Panc1 (cell line): ENCODE measurements around the gene C16orf46. TPM values are rescaled to one million over a fixed set of nuclear protein-coding genes. Genes with fewer than 3 reads are reported as not detected.

ENCODE experiments used
- ATAC-seq: fragments of 200-7000 bp; cut with Tn5 transposase; 2 replicates; pipeline ENCODE4 v1.9.1; 2020; ENCODE audit warnings: mild to moderate bottlenecking, moderate library complexity
- BruUV-seq: library from RNA; stranded (reverse); fragments of 400-500 nt; replicated peaks from 2 replicates; lab custom pipeline; 2021; lab: Mats Ljungman, UMichigan
- CTCF ChIA-PET: fragments of 300-600 bp; sonication (Branson Sonifier 250); formaldehyde crosslinking; loops from one replicate; lab custom pipeline; 2022; ENCODE audit warnings: antibody characterized with exemption; lab: Charles Lee
- POLR2A ChIA-PET: fragments of 300-600 bp; sonication (Branson Sonifier 250); formaldehyde crosslinking; loops from one replicate; lab custom pipeline; 2022; ENCODE audit warnings: antibody characterized with exemption; lab: Charles Lee
- DNase-seq: peaks from one replicate; pipeline ENCODE4 v3.0.0-alpha.2; 2010; ENCODE audit warnings: low read depth, low spot score
- H3K27ac ChIP-seq: 2 replicates; pipeline ENCODE4 v1.5.1; 2011; ENCODE audit warnings: mild to moderate bottlenecking, low read length, inconsistent platforms
- H3K27me3 ChIP-seq: fragments of 200-500 bp; sonication (Bioruptor generic); 2 replicates; pipeline ENCODE4 v1.6.0; 2014; ENCODE audit warnings: low read length, inconsistent platforms; ENCODE audit not compliant: control insufficient read depth, insufficient read depth
- H3K36me3 ChIP-seq: fragments of 200-500 bp; sonication (Bioruptor generic); 2 replicates; pipeline ENCODE4 v1.5.1; 2014; ENCODE audit warnings: inconsistent platforms, mild to moderate bottlenecking, low read length, moderate library complexity; ENCODE audit not compliant: control insufficient read depth, insufficient read depth
- H3K4me1 ChIP-seq: 2 replicates; pipeline ENCODE4 v1.5.1; 2011; ENCODE audit warnings: inconsistent platforms, mild to moderate bottlenecking, low read length, moderate library complexity; ENCODE audit not compliant: control insufficient read depth, insufficient read depth
- H3K4me3 ChIP-seq, 2 experiments: 2 replicates each; pipeline ENCODE4 v1.5.1; 2011 to 2012; ENCODE audit warnings: low read depth in 2 of 2, low read length in 2 of 2, mild to moderate bottlenecking in 2 of 2, inconsistent platforms in 1 of 2, moderate library complexity in 1 of 2
- H3K9me3 ChIP-seq: fragments of 200-500 bp; sonication (Bioruptor generic); 2 replicates; pipeline ENCODE4 v1.5.1; 2014; ENCODE audit warnings: low read depth, mild to moderate bottlenecking, inconsistent platforms, low read length, moderate library complexity; ENCODE audit not compliant: control insufficient read depth, insufficient read depth
- POLR2AphosphoS5 ChIP-seq: IDR thresholded peaks from 2 replicates; pipeline ENCODE4 v1.6.1; 2012; ENCODE audit warnings: mild to moderate bottlenecking, low read depth, low read length, moderate library complexity
- SIN3A ChIP-seq: IDR thresholded peaks from 2 replicates; pipeline ENCODE4 v1.6.1; 2012; ENCODE audit warnings: low read depth, mild to moderate bottlenecking, low read length, moderate library complexity, borderline replicate concordance; ENCODE audit not compliant: insufficient read depth
- TCF7L2 ChIP-seq: IDR thresholded peaks from 2 replicates; pipeline ENCODE4 v1.6.1; 2011; ENCODE audit warnings: mild to moderate bottlenecking, low read depth, low read length, inconsistent platforms
- in situ Hi-C: cut with HindIII; loops from 2 replicates; pipeline ENCODE4 v1.10.0; 2016; ENCODE audit warnings: low sequenced_read_pairs, low pct_unique_long_range_greater_than_20kb
- intact Hi-C: fragments of 100-400 bp; cut with micrococcal nuclease; formaldehyde crosslinking; loops from one replicate; pipeline ENCODE4 v1.10.0; 2022; ENCODE audit not compliant: unreplicated experiment
- total RNA-seq: library from RNA; stranded (reverse); gene quantifications from one replicate; pipeline ENCODE4 v1.2.1, GENCODE V29; 2021; ENCODE audit not compliant: unreplicated experiment
- TF ChIP-seq, protein P1 (sequence below), 2 experiments: IDR thresholded peaks; 2 replicates each; pipeline ENCODE4 v1.6.1; 2011 to 2012; ENCODE audit warnings: low read depth in 2 of 2, control low read depth in 1 of 2, low read length in 1 of 2, mild to moderate bottlenecking in 1 of 2, moderate library complexity in 1 of 2; ENCODE audit not compliant: insufficient read depth in 1 of 2
- TF ChIP-seq, protein P2 (sequence below): fragments of 450-650 bp; IDR thresholded peaks from 2 replicates; pipeline ENCODE4 v1.5.1; 2017; ENCODE audit warnings: mild to moderate bottlenecking

The C16orf46 gene
- total RNA-seq, 1 experiment from 2014 or later, result 1.2 TPM

DNA sequence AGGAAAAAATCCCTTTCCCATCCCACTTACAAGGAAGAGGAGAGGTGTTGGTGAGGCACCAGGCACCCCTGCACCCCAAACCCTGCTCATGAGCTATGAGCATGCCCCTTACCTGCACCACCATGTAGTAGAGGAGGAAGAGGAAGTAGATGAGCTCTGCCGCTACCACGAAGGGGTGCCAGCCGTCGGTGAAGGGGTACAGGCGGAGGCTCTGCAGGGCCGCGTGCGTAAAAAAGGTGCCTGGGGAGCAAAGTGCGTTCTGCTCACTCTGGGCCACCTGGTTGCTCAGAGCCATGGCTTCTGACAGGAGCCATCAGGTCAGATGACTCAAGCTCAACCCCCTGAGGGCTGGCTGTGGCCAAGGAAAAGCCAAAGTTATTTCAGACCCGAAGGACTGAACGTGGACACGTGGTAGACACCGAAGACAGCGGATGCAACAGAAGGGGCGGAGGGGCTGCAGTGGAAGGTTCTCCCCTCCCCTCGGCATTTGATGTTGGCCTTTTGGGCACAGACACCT, 44.5 kb upstream of the C16orf46 start:
- TF ChIP-seq TCF7L2 (no peak), POLR2AphosphoS5 (no peak), SIN3A (no peak)
- TF ChIP-seq, protein P1, sequence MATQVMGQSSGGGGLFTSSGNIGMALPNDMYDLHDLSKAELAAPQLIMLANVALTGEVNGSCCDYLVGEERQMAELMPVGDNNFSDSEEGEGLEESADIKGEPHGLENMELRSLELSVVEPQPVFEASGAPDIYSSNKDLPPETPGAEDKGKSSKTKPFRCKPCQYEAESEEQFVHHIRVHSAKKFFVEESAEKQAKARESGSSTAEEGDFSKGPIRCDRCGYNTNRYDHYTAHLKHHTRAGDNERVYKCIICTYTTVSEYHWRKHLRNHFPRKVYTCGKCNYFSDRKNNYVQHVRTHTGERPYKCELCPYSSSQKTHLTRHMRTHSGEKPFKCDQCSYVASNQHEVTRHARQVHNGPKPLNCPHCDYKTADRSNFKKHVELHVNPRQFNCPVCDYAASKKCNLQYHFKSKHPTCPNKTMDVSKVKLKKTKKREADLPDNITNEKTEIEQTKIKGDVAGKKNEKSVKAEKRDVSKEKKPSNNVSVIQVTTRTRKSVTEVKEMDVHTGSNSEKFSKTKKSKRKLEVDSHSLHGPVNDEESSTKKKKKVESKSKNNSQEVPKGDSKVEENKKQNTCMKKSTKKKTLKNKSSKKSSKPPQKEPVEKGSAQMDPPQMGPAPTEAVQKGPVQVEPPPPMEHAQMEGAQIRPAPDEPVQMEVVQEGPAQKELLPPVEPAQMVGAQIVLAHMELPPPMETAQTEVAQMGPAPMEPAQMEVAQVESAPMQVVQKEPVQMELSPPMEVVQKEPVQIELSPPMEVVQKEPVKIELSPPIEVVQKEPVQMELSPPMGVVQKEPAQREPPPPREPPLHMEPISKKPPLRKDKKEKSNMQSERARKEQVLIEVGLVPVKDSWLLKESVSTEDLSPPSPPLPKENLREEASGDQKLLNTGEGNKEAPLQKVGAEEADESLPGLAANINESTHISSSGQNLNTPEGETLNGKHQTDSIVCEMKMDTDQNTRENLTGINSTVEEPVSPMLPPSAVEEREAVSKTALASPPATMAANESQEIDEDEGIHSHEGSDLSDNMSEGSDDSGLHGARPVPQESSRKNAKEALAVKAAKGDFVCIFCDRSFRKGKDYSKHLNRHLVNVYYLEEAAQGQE (IDR thresholded peaks at IDR 0.05; ENCODE audit: insufficient read depth in 1 of 2, low read depth in 2 of 2, low read length in 1 of 2), result no peak
- TF ChIP-seq, protein P2, sequence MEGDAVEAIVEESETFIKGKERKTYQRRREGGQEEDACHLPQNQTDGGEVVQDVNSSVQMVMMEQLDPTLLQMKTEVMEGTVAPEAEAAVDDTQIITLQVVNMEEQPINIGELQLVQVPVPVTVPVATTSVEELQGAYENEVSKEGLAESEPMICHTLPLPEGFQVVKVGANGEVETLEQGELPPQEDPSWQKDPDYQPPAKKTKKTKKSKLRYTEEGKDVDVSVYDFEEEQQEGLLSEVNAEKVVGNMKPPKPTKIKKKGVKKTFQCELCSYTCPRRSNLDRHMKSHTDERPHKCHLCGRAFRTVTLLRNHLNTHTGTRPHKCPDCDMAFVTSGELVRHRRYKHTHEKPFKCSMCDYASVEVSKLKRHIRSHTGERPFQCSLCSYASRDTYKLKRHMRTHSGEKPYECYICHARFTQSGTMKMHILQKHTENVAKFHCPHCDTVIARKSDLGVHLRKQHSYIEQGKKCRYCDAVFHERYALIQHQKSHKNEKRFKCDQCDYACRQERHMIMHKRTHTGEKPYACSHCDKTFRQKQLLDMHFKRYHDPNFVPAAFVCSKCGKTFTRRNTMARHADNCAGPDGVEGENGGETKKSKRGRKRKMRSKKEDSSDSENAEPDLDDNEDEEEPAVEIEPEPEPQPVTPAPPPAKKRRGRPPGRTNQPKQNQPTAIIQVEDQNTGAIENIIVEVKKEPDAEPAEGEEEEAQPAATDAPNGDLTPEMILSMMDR, result no peak
- H3K36me3 ChIP-seq, result no peaks in the 10 kb centered on the region
- no peaks in the 10 kb centered on the region for H3K9me3 ChIP-seq
- no peaks in the 10 kb centered on the region for H3K27me3 ChIP-seq
- H3K4me1 ChIP-seq, result no peaks in the 10 kb centered on the region
- no peak for DNase-seq
- in situ Hi-C loops (no loop called here), intact Hi-C loops (no loop called here)
- no peak for ATAC-seq
- ChIA-PET CTCF (no interaction called here), POLR2A (no interaction called here)
- no TSS peak for BruUV-seq
- no peak overlapping the region for H3K4me3 ChIP-seq
- no peak overlapping the region for H3K27ac ChIP-seq

DNA sequence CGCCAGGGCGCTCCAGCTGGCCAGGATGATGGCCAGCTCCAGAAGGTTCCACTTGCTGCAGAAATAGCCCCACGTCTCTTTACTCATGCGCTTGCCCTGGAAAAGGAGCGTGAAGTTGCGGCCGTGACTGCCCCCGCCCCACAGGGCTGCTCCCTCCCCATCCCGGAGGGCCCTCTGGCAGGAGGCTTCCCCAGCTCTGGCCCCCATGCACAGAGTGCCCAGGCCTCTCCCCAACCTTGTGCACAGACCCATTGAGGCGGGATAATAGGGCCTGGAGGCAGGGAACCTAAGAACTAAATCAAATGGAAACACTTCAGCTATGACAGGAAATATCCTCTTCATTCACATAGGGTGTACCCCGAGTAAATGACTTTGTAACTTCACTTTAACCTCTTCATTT, 40.4 kb upstream of the C16orf46 start:
- H3K9me3 ChIP-seq, result no peaks in the 10 kb centered on the region
- intact Hi-C loops, result no loop called here
- no peak for DNase-seq
- no peak overlapping the region for H3K4me3 ChIP-seq
- TF ChIP-seq, protein P2, result no peak
- TF ChIP-seq POLR2AphosphoS5 (no peak), SIN3A (no peak), TCF7L2 (no peak)
- TF ChIP-seq, protein P1 (IDR thresholded peaks at IDR 0.05; ENCODE audit: insufficient read depth in 1 of 2, low read depth in 2 of 2, low read length in 1 of 2), result no peak
- H3K27ac ChIP-seq, result no peak overlapping the region
- BruUV-seq, result no TSS peak
- in situ Hi-C loops, result no loop called here
- ChIA-PET CTCF (interaction anchor here (0.7 kb wide), 1 partner anchor 112 kb away, joined by 4 read pairs; no protein-coding TSS in a partner anchor), POLR2A (no interaction called here)
- no peak for ATAC-seq
- no peaks in the 10 kb centered on the region for H3K36me3 ChIP-seq
- H3K27me3 ChIP-seq, result no peaks in the 10 kb centered on the region
- H3K4me1 ChIP-seq, result no peaks in the 10 kb centered on the region
